ENCODE data around the gene C2orf69.

DNA sequence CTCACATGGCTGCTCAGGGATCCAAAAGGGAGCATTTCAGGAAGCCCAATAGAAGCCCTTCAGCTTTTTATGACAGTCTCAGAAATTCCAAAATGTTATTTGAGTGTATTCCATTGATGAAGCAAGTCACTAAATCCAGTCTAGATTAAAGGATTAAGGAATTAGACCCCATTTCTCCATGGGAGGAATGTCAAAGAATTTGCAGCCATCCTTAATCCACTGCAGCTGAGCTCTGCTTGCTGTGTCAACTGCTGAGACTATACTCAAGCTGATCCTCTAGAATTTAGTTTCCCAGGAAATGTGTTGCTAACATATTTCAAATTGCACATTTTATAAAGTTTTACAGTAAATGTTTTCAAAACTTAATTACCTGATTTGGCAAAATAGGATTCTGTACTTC, 28.4 kb upstream of the C2orf69 start:
- TF ChIP-seq CTCF (IDR thresholded peaks at IDR 0.05; ENCODE audit: poor library complexity), result no peak
- no peak for TF ChIP-seq EZH2 (IDR thresholded peaks at IDR 0.05; ENCODE audit: borderline replicate concordance)
